GM21723 (cell line): ENCODE results near the gene MAPKAPK2.
"Not testable (repeated sequence)": the region's sequence is repeated elsewhere in the genome, so short reads cannot be mapped to it uniquely, and the experiment has no call there.

Source experiments
- ATAC-seq: cut with Tn5 transposase; IDR thresholded peaks from one replicate; pipeline ENCODE4 v1.9.1; 2021; ENCODE audit warnings: mild to moderate bottlenecking, moderate library complexity; ENCODE audit not compliant: unreplicated experiment

Gene MAPKAPK2

GRCh38 chr1:206768472-206769303 lies 84.0 kb downstream of the MAPKAPK2 start:
- peak; percentile 5 for ATAC-seq

- ATAC-seq, result peak; percentile 57
Measured at GRCh38 chr1:206769304-206769731, 84.6 kb downstream of the MAPKAPK2 start.

GRCh38 chr1:206770531-206771337 lies 86.0 kb downstream of the MAPKAPK2 start, which contains the start of gene IL19:
TSS of gene IL19 (plus strand) at chr1:206770773. CDS start at chr1:206836663, 65,890 bp downstream.
- ATAC-seq, result no peak

DNA sequence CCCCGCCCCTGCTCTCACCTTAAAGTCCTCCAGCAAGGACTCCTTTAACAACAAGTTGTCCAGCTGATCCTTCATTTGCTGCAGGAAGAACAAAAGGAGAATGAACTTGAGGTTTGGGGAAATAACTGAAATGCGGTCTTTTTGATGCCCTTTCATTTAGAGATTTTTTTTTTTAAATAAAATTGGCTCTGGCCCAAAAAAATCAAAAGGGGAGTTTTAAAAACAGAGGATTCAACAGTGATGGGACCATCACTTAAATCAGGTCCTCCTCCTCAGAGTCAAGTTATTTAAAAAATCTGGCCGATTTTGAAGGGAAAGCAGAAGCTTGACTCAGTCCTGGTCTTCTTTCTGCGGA lies 86.6 kb downstream of the MAPKAPK2 start:
- ATAC-seq, result no peak

DNA sequence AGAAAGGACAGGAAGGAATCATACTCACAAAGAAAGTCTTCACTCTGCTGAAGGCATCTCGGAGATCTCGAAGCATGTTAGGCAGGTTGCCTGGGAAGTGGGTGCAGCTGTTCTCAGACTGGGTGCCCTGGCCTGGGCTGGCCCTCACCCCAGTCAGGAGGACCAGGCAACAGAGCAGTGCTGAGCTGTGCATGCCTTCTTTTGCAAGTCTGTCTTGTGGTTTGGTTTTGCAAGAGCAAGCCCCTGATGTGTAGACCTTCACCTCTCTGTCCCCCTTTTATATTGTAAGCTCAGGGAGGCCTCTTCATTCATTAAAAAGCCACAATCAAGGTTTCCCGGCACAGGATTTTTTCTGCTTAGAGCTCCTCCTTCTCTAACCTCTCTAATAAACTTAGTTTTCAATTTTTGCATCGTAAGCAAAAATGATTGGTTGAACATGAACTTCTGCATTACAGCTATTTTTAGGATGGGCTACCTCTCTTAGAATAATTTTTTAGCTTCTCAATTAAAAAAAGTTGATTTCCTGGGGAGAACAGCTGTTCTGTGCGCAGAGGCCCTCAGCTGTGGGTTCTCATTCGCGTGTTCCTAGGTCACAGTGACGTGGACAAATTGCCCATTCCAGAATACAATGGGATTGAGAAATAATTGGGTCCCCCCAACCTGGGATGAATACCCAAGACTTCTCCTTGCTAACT lies 87.7 kb downstream of the MAPKAPK2 start, which contains the start of gene IL10:
IL10 (minus strand) TSS at position 252 of the 695 bp plus-strand sequence; CDS start at position 193, 59 bp downstream.
- ATAC-seq, result no peak

- ATAC-seq, result no peak
Measured at GRCh38 chr1:206774093-206774492, 89.4 kb downstream of the MAPKAPK2 start.

DNA sequence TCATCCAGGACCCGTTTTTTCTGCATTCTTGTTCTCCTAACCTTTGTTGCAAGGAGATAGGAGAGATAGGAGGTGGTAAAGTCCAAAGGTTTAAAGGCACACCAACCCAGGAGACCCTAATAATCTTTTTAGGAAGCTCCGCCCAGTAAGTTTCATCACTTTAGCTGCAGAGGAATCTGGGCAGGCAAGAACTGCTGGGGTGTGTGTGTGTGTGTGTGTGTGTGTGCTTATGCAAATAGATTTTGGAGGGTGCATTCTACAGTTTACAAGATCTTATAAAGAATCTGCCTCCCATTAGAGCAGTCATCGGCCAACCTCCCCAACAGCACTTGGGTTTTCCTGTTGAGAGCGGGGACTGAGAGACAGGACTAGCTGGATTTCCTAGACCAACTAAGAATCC lies 91.5 kb downstream of the MAPKAPK2 start:
- ATAC-seq, result no peak

GRCh38 chr1:206778031-206778430 lies 93.3 kb downstream of the MAPKAPK2 start:
- ATAC-seq, result no peak

GRCh38 chr1:206778911-206779310 lies 94.2 kb downstream of the MAPKAPK2 start:
- ATAC-seq, result not testable (repeated sequence)

GRCh38 chr1:206779638-206780037 lies 94.9 kb downstream of the MAPKAPK2 start:
- ATAC-seq, result no peak

DNA sequence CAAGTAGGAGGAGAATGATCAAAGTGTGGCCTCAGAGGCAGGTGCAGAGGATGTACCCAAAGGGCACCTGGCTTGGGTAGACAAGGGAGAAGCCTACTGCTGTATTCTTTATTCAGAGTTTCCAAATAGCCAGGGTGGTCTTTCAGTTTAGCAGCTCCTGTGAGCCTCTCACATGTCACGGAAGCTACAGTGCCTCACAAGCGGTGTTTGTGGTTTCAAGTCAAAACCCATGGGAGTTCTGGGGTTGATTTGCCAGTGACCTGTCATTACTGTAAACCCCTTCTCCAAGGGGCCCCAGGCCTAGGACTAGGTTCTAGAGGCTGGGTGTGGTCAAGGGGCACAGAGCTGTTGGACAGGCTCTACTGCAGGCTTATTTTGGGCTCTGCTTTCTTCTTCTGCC lies 97.7 kb downstream of the MAPKAPK2 start:
- ATAC-seq, result peak; percentile 58

DNA sequence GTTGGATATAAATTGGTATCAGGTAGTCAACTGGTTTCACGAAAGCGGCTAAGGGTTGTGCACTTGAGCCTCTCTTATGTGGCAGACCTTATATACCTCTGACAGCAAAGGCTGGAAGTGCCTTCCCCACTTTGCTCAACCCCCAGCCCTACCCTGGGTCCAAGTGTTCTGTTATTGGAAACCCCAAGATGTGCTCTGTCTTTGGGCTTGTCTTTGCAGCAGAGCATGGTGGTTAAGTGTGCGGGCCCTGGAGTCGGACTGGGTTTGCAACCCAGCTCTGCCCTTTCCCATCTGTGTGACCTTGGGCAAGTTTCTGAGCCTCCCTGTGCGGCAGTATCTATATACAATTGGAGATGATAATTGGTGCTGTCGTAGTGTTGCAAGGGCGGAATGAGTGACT lies 98.8 kb downstream of the MAPKAPK2 start:
- no peak for ATAC-seq
